ENCODE data around the gene ST8SIA4.

GRCh38 chr5:100896054-100896453 lies 7.0 kb downstream of the ST8SIA4 start:
- TF ChIP-seq GATA3 (IDR thresholded peaks at IDR 0.05; ENCODE audit: low read depth, low read length) (no peak), GATA2 (IDR thresholded peaks at IDR 0.05; ENCODE audit: low read depth, low read length) (no peak)
